Smooth muscle cell (in vitro differentiated cells): ENCODE results near the gene CLDN10. TPM values are rescaled to one million over a fixed set of nuclear protein-coding genes. Genes with fewer than 3 reads are reported as not detected.

ENCODE experiments used
- DNase-seq: peaks from one replicate; lab custom pipeline; 2025; ENCODE audit not compliant: unreplicated experiment; lab: John Stamatoyannopoulos, UW
- H2AFZ ChIP-seq: fragments of 200-600 bp; sonication (generic); 2 replicates; pipeline ENCODE4 v1.6.0; 2016; ENCODE audit warnings: antibody characterized with exemption, low read depth, mild to moderate bottlenecking
- H3F3A ChIP-seq: fragments of 200-600 bp; sonication (generic); 2 replicates; pipeline ENCODE4 v1.6.0; 2017; ENCODE audit warnings: antibody characterized with exemption, low read depth
- H3K27ac ChIP-seq: fragments of 200-600 bp; sonication (generic); 2 replicates; pipeline ENCODE4 v1.5.1; 2016; ENCODE audit warnings: low read depth, mild to moderate bottlenecking
- H3K27me3 ChIP-seq: fragments of 200-600 bp; sonication (generic); 2 replicates; pipeline ENCODE4 v1.6.1; 2016; ENCODE audit warnings: low read depth, mild to moderate bottlenecking
- H3K36me3 ChIP-seq: fragments of 200-600 bp; sonication (generic); 2 replicates; pipeline ENCODE4 v1.5.1; 2016; ENCODE audit warnings: low read depth
- H3K4me1 ChIP-seq: fragments of 200-600 bp; sonication (generic); 2 replicates; pipeline ENCODE4 v1.5.1; 2016; ENCODE audit warnings: low read depth
- H3K4me2 ChIP-seq: fragments of 200-600 bp; sonication (generic); 2 replicates; pipeline ENCODE4 v1.6.0; 2016; ENCODE audit warnings: mild to moderate bottlenecking
- H3K4me3 ChIP-seq: fragments of 200-600 bp; sonication (generic); 2 replicates; pipeline ENCODE4 v1.5.1; 2016; ENCODE audit warnings: mild to moderate bottlenecking
- H3K79me2 ChIP-seq: fragments of 200-600 bp; sonication (generic); 2 replicates; pipeline ENCODE4 v1.6.0; 2016; ENCODE audit warnings: low read depth, mild to moderate bottlenecking
- H3K9ac ChIP-seq: fragments of 200-600 bp; sonication (generic); 2 replicates; pipeline ENCODE4 v1.6.0; 2016; ENCODE audit warnings: low read depth
- H3K9me3 ChIP-seq: fragments of 200-600 bp; sonication (generic); replicated peaks from 2 replicates; pipeline ENCODE4 v1.5.1; 2016; ENCODE audit warnings: low read depth
- H4K20me1 ChIP-seq: fragments of 200-600 bp; sonication (generic); 2 replicates; pipeline ENCODE4 v1.6.0; 2016; ENCODE audit warnings: low read depth
- CTCF ChIP-seq: fragments of 200-600 bp; sonication (generic); IDR thresholded peaks from 2 replicates; pipeline ENCODE4 v1.5.1; 2017; ENCODE audit warnings: borderline replicate concordance, mild to moderate bottlenecking, antibody characterized with exemption; ENCODE audit not compliant: insufficient read depth, poor library complexity, severe bottlenecking
- WGBS: methylation state at CpG from one replicate; pipeline ENCODE4 v1.1.7; 2016; ENCODE audit warnings: low lambda C conversion rate; 5-methylcytosine and 5-hydroxymethylcytosine counted together
- polyA plus RNA-seq: library from polyadenylated mRNA; unstranded; fragments of >200 nt; fragmentation: Nextera tagmentation; extraction: Ambion mirVana; gene quantifications from 2 replicates; pipeline ENCODE4 v1.2.1, GENCODE V29; 2016
- total RNA-seq: library from RNA; depleted of rRNA; stranded (reverse); fragments of >200 nt; gene quantifications from 2 replicates; pipeline ENCODE4 v1.2.3, GENCODE V29; 2014

The CLDN10 gene
- total and polyA plus RNA-seq, 2 experiments from 2014 or later: 1.5 TPM; not detected in 1

GRCh38 chr13:95505986-95506385 lies 46.5 kb upstream of the CLDN10 start:
- H3F3A ChIP-seq: no peaks in the 10 kb centered on the region
- WGBS: 88% methylated on average over 4 of the region's 4 CpGs
- no peaks in the 10 kb centered on the region for H3K4me1 ChIP-seq

GRCh38 chr13:95507991-95508390 lies 44.5 kb upstream of the CLDN10 start:
- 50% methylated on average over 1 of the region's 1 CpG for WGBS
- no peak for TF ChIP-seq CTCF
- no peaks in the 10 kb centered on the region for H4K20me1 ChIP-seq

More at GRCh38 chr13:95505986-95506385, 46.5 kb upstream of the CLDN10 start:
- no peaks in the 10 kb centered on the region for H3K27me3 ChIP-seq
- no peaks in the 10 kb centered on the region for H3K9me3 ChIP-seq
- no peak for DNase-seq
- no peak overlapping the region for H3K9ac ChIP-seq
- H2AFZ ChIP-seq: no peak overlapping the region
- H3K36me3 ChIP-seq: no peaks in the 10 kb centered on the region
- H4K20me1 ChIP-seq: no peaks in the 10 kb centered on the region
- no peaks in the 10 kb centered on the region for H3K79me2 ChIP-seq
- H3K27ac ChIP-seq: no peak overlapping the region
- H3K4me2 ChIP-seq: no peak overlapping the region
- H3K4me3 ChIP-seq: no peak overlapping the region
- TF ChIP-seq CTCF: no peak

GRCh38 chr13:95508996-95509395 lies 43.5 kb upstream of the CLDN10 start:
- no peak for DNase-seq
- H3K27me3 ChIP-seq: no peaks in the 10 kb centered on the region
- H2AFZ ChIP-seq: no peak overlapping the region
- no peaks in the 10 kb centered on the region for H3F3A ChIP-seq
- H3K4me3 ChIP-seq: no peak overlapping the region
- no peaks in the 10 kb centered on the region for H3K9me3 ChIP-seq
- H3K79me2 ChIP-seq: no peaks in the 10 kb centered on the region
- TF ChIP-seq CTCF: no peak
- H4K20me1 ChIP-seq: no peaks in the 10 kb centered on the region
- no peak overlapping the region for H3K9ac ChIP-seq
- peak overlapping the region; percentile 79 for H3K4me2 ChIP-seq
- H3K36me3 ChIP-seq: no peaks in the 10 kb centered on the region
- no peaks in the 10 kb centered on the region for H3K4me1 ChIP-seq
- no peak overlapping the region for H3K27ac ChIP-seq

More at GRCh38 chr13:95507991-95508390, 44.5 kb upstream of the CLDN10 start:
- no peak overlapping the region for H3K4me3 ChIP-seq
- H3K9ac ChIP-seq: no peak overlapping the region
- no peaks in the 10 kb centered on the region for H3K9me3 ChIP-seq
- no peaks in the 10 kb centered on the region for H3K4me1 ChIP-seq
- no peaks in the 10 kb centered on the region for H3K79me2 ChIP-seq
- no peaks in the 10 kb centered on the region for H3F3A ChIP-seq
- no peak overlapping the region for H3K4me2 ChIP-seq
- H3K27ac ChIP-seq: no peak overlapping the region
- no peaks in the 10 kb centered on the region for H3K36me3 ChIP-seq
- H2AFZ ChIP-seq: no peak overlapping the region
- H3K27me3 ChIP-seq: no peaks in the 10 kb centered on the region
- no peak for DNase-seq

GRCh38 chr13:95509521-95510310 lies 42.8 kb upstream of the CLDN10 start:
- Histone ChIP-seq H3F3A (no peaks in the 10 kb centered on the region), H3K79me2 (no peaks in the 10 kb centered on the region), H3K4me3 (peak overlapping the region; percentile 2), H4K20me1 (no peaks in the 10 kb centered on the region), H3K9ac (peak overlapping the region; percentile 19), H3K27ac (peak overlapping the region; percentile 86), H3K4me2 (peak overlapping the region; percentile 79), H3K36me3 (no peaks in the 10 kb centered on the region), H3K9me3 (no peaks in the 10 kb centered on the region), H2AFZ (peak overlapping the region; percentile 67), H3K4me1 (no peaks in the 10 kb centered on the region), H3K27me3 (no peaks in the 10 kb centered on the region)
- TF ChIP-seq CTCF: no peak
- DNase-seq: no peak
- WGBS: 29% methylated on average over 8 of the region's 8 CpGs
